H1 (cell line): Measurements from ENCODE around the gene NUDT6. TPM values are rescaled to one million over a fixed set of nuclear protein-coding genes. Genes with fewer than 3 reads are reported as not detected.

ENCODE experiments used
- CTCF ChIA-PET: fragments of 300-600 bp; sonication (Branson Sonifier 250); formaldehyde crosslinking; loops from one replicate; lab custom pipeline; 2021; ENCODE audit not compliant: partially characterized antibody; lab: Charles Lee
- POLR2A ChIA-PET: fragments of 300-600 bp; sonication (Branson Sonifier 250); formaldehyde crosslinking; loops from one replicate; lab custom pipeline; 2021; ENCODE audit warnings: inconsistent platforms; ENCODE audit not compliant: partially characterized antibody; lab: Charles Lee
- DNase-seq, 2 experiments: peaks; one replicate each; pipeline versions ENCODE4 v3.0.0 to v3.0.0-alpha.2; 2010 to 2022; ENCODE audit warnings: low spot score in 2 of 2, low read depth in 1 of 2, mixed read lengths in 1 of 2
- FAIRE-seq: peaks from 2 replicates; lab custom pipeline; 2011; peaks lifted over from hg19 to GRCh38; lab: Jason Lieb, UNC
- H2AFZ ChIP-seq: 2 replicates; pipeline ENCODE4 v1.8.1; 2012; ENCODE audit warnings: low read length, inconsistent platforms
- H2AK5ac ChIP-seq: 2 replicates; pipeline ENCODE4 v1.6.1; 2013; ENCODE audit warnings: low read depth, low read length
- H2BK120ac ChIP-seq: replicated peaks from 2 replicates; pipeline ENCODE3; 2013; ENCODE audit warnings: low read depth, low read length, inconsistent platforms
- H2BK12ac ChIP-seq: 2 replicates; pipeline ENCODE4 v1.6.1; 2013; ENCODE audit warnings: low read depth, low read length
- H2BK15ac ChIP-seq: 2 replicates; pipeline ENCODE4 v1.6.1; 2013; ENCODE audit warnings: low read length
- H2BK20ac ChIP-seq: 2 replicates; pipeline ENCODE4 v1.6.1; 2013; ENCODE audit warnings: low read length
- H2BK5ac ChIP-seq: 2 replicates; pipeline ENCODE4 v1.6.1; 2013; ENCODE audit warnings: low read depth, low read length
- H3K14ac ChIP-seq: 2 replicates; pipeline ENCODE4 v1.6.1; 2013; ENCODE audit warnings: inconsistent platforms; ENCODE audit not compliant: insufficient read length
- H3K18ac ChIP-seq: 2 replicates; pipeline ENCODE4 v1.6.1; 2013; ENCODE audit warnings: low read length; ENCODE audit errors: extremely low read depth
- H3K23ac ChIP-seq: 2 replicates; pipeline ENCODE4 v1.6.1; 2013; ENCODE audit warnings: inconsistent platforms; ENCODE audit not compliant: insufficient read length
- H3K23me2 ChIP-seq: 2 replicates; pipeline ENCODE4 v1.6.1; 2013; ENCODE audit warnings: low read depth, low read length
- H3K27ac ChIP-seq: 2 replicates; pipeline ENCODE4 v1.6.1; 2011; ENCODE audit warnings: low read depth, low read length, inconsistent platforms
- H3K27me3 ChIP-seq, 4 experiments: replicated peaks in 1 of 4; 1 replicate in 1 of 4; 2 replicates in 3 of 4; pipeline versions ENCODE4 v1.6.1 to v1.8.1; 2011 to 2013; ENCODE audit warnings: low read length in 3 of 4, mild to moderate bottlenecking in 3 of 4, inconsistent platforms in 2 of 4, mixed read lengths in 2 of 4, moderate library complexity in 1 of 4; ENCODE audit not compliant: control insufficient read depth in 3 of 4, insufficient read depth in 3 of 4; ENCODE audit errors: extremely low read depth in 1 of 4
- H3K36me3 ChIP-seq, 4 experiments: 2 replicates each; pipeline versions ENCODE4 v1.6.1 to v1.8.1; 2011 to 2013; ENCODE audit warnings: mild to moderate bottlenecking in 4 of 4, low read length in 3 of 4, moderate library complexity in 2 of 4, control low read depth in 1 of 4, inconsistent platforms in 1 of 4; ENCODE audit not compliant: insufficient read depth in 4 of 4, control insufficient read depth in 2 of 4
- H3K4ac ChIP-seq: replicated peaks from 2 replicates; pipeline ENCODE3; 2013; ENCODE audit warnings: low read length, low read depth, mixed read lengths, inconsistent platforms; ENCODE audit not compliant: insufficient read length
- H3K4me1 ChIP-seq, 4 experiments: replicated peaks in 1 of 4; 1 replicate in 1 of 4; 2 replicates in 3 of 4; pipeline versions ENCODE4 v1.6.1 to v1.8.1; 2011 to 2013; ENCODE audit warnings: low read length in 3 of 4, inconsistent platforms in 2 of 4, mixed read lengths in 1 of 4; ENCODE audit not compliant: insufficient read depth in 4 of 4, control insufficient read depth in 3 of 4
- H3K4me2 ChIP-seq, 2 experiments: 2 replicates each; pipeline versions ENCODE4 v1.6.1 to v1.8.1; 2011 to 2013; ENCODE audit warnings: low read depth in 2 of 2, low read length in 2 of 2, control low read depth in 1 of 2, inconsistent platforms in 1 of 2, mild to moderate bottlenecking in 1 of 2; ENCODE audit not compliant: insufficient read depth in 1 of 2
- H3K4me3 ChIP-seq, 4 experiments: fragments of 200-600, 300-600 bp in 1 of 4; sonication (generic), shearing (Covaris generic), sonication (Bioruptor Twin) in 1 of 4; 2 replicates each; pipeline versions ENCODE4 v1.5.1 to v1.8.1; 2011 to 2016; ENCODE audit warnings: low read length in 4 of 4, low read depth in 3 of 4, control low read depth in 2 of 4, inconsistent platforms in 2 of 4, mild to moderate bottlenecking in 2 of 4, mixed read lengths in 1 of 4, moderate library complexity in 1 of 4; ENCODE audit not compliant: insufficient read depth in 2 of 4; ENCODE audit errors: extremely low read depth in 1 of 4
- H3K56ac ChIP-seq: replicated peaks from 2 replicates; pipeline ENCODE3; 2013; ENCODE audit warnings: low read depth, mild to moderate bottlenecking, mixed read lengths, low read length, inconsistent platforms; ENCODE audit not compliant: insufficient read length
- H3K79me1 ChIP-seq: 2 replicates; pipeline ENCODE4 v1.6.1; 2013; ENCODE audit warnings: low read depth, low read length, control low read depth
- H3K79me2 ChIP-seq, 2 experiments: 2 replicates each; pipeline versions ENCODE4 v1.6.1 to v1.8.1; 2012 to 2013; ENCODE audit warnings: low read length in 2 of 2, mild to moderate bottlenecking in 2 of 2, inconsistent platforms in 1 of 2; ENCODE audit not compliant: insufficient read depth in 2 of 2, control insufficient read depth in 1 of 2
- H3K9ac ChIP-seq, 4 experiments: replicated peaks in 1 of 4; 1 replicate in 1 of 4; 2 replicates in 3 of 4; pipeline versions ENCODE4 v1.6.1 to v1.8.1; 2011 to 2013; ENCODE audit warnings: low read depth in 3 of 4, low read length in 3 of 4, control low read depth in 2 of 4, mild to moderate bottlenecking in 2 of 4, moderate library complexity in 2 of 4, inconsistent platforms in 1 of 4; ENCODE audit errors: extremely low read depth in 1 of 4
- H3K9me3 ChIP-seq, 2 experiments: 2 replicates each; pipeline versions ENCODE4 v1.6.1 to v1.8.1; 2012 to 2013; ENCODE audit warnings: mild to moderate bottlenecking in 2 of 2, moderate library complexity in 2 of 2, control low read depth in 1 of 2, inconsistent platforms in 1 of 2, low read depth in 1 of 2, low read length in 1 of 2, mixed read lengths in 1 of 2; ENCODE audit not compliant: insufficient read depth in 2 of 2
- H4K20me1 ChIP-seq, 2 experiments: replicated peaks in 1 of 2; 2 replicates each; pipeline versions ENCODE3 to v1.8.1; 2011 to 2013; ENCODE audit warnings: inconsistent platforms in 2 of 2, low read length in 2 of 2, mild to moderate bottlenecking in 1 of 2; ENCODE audit not compliant: insufficient read depth in 2 of 2, control insufficient read depth in 1 of 2
- H4K5ac ChIP-seq: 2 replicates; pipeline ENCODE4 v1.6.1; 2013; ENCODE audit warnings: low read length, low read depth, mixed read lengths, inconsistent platforms; ENCODE audit not compliant: insufficient read length
- H4K8ac ChIP-seq: 2 replicates; pipeline ENCODE4 v1.8.0; 2013; ENCODE audit warnings: mild to moderate bottlenecking, moderate library complexity, low read length, inconsistent platforms; ENCODE audit not compliant: insufficient read depth; ENCODE audit errors: extremely low read depth
- H4K91ac ChIP-seq: replicated peaks from 2 replicates; pipeline ENCODE3; 2013; ENCODE audit warnings: low read length, mixed read lengths, inconsistent platforms; ENCODE audit not compliant: insufficient read length
- ATF2 ChIP-seq: IDR thresholded peaks from 2 replicates; pipeline ENCODE4 v1.6.1; 2012; ENCODE audit warnings: low read length, inconsistent platforms
- ATF3 ChIP-seq: IDR thresholded peaks from 2 replicates; pipeline ENCODE4 v1.6.1; 2011; ENCODE audit warnings: low read depth, mild to moderate bottlenecking, low read length; ENCODE audit not compliant: insufficient read depth
- CBX8 ChIP-seq: fragments of 300-800, 300-1000 bp; sonication (generic); IDR thresholded peaks from 2 replicates; pipeline ENCODE4 v1.7.1; 2016; ENCODE audit warnings: low read depth, low read length, borderline replicate concordance
- CEBPB ChIP-seq: IDR thresholded peaks from 2 replicates; pipeline ENCODE4 v1.6.1; 2012; ENCODE audit warnings: low read depth, low read length
- GTF2F1 ChIP-seq: IDR thresholded peaks from 2 replicates; pipeline ENCODE4 v1.6.1; 2012; ENCODE audit warnings: low read depth, low read length, improper control_type of control experiment, borderline replicate concordance
- JUN ChIP-seq: IDR thresholded peaks from 2 replicates; pipeline ENCODE4 v1.6.1; 2011; ENCODE audit warnings: low read depth, mild to moderate bottlenecking, improper control_type of control experiment, low read length
- KDM1A ChIP-seq: fragments of 200-600, 300-600 bp; sonication (generic); IDR thresholded peaks from 2 replicates; pipeline ENCODE4 v1.7.1; 2016; ENCODE audit warnings: mild to moderate bottlenecking, low read length, borderline replicate concordance
- KDM4A ChIP-seq: IDR thresholded peaks from one replicate; pipeline ENCODE4 v1.7.1; 2012; ENCODE audit warnings: low read depth, mild to moderate bottlenecking, moderate library complexity, low read length, inconsistent platforms; ENCODE audit not compliant: severe bottlenecking
- PHF8 ChIP-seq: fragments of 200-600 bp; sonication (generic); conservative IDR thresholded peaks from 2 replicates; pipeline ENCODE4 v1.7.1; 2012; ENCODE audit warnings: low read depth, mild to moderate bottlenecking, inconsistent platforms, low read length, moderate library complexity
- POLR2AphosphoS5 ChIP-seq: IDR thresholded peaks from 2 replicates; pipeline ENCODE4 v1.6.1; 2011; ENCODE audit warnings: low read depth, low read length
- RFX5 ChIP-seq: IDR thresholded peaks from 2 replicates; pipeline ENCODE4 v1.6.1; 2011; ENCODE audit warnings: low read depth, low read length, improper control_type of control experiment, borderline replicate concordance
- RXRA ChIP-seq: IDR thresholded peaks from 2 replicates; pipeline ENCODE4 v1.6.1; 2011; ENCODE audit warnings: low read depth, mild to moderate bottlenecking, low read length, moderate library complexity; ENCODE audit not compliant: insufficient read depth
- YY1 ChIP-seq: IDR thresholded peaks from 2 replicates; pipeline ENCODE4 v1.6.1; 2011; ENCODE audit warnings: low read depth, mild to moderate bottlenecking, low read length
- WGBS, 2 experiments: shearing (Covaris generic) in 1 of 2; methylation state at CpG; one replicate each; pipeline versions ENCODE4 v1.1.6 to v1.1.7; 2013 to 2015; ENCODE audit warnings: low lambda C conversion rate in 2 of 2, mixed read lengths in 2 of 2, inconsistent platforms in 1 of 2, low coverage in 1 of 2, missing lambda C conversion rate in 1 of 2; ENCODE audit not compliant: insufficient replicate concordance in 2 of 2, insufficient coverage in 1 of 2, insufficient read length in 1 of 2; ENCODE audit errors: extremely low coverage in 1 of 2, missing lambda C conversion rate in 1 of 2; 5-methylcytosine and 5-hydroxymethylcytosine counted together
- polyA plus RNA-seq, 7 experiments: library from polyadenylated mRNA; depleted of rRNA in 3 of 7; stranded (reverse) in 5 of 7; unstranded in 2 of 7; fragments of >200 nt in 5 of 7; fragments of 200-250 nt in 2 of 7; gene quantifications; 1 replicate in 5 of 7; 2 replicates in 1 of 7; 4 replicates in 1 of 7; pipeline versions ENCODE4 v1.2.1 to v1.2.3, GENCODE V29; 2011 to 2013; ENCODE audit warnings: missing spikeins in 2 of 7, mixed read lengths in 2 of 7
- total RNA-seq: library from RNA; stranded (reverse); fragmentation: NEBNext Ultra II Directional; extraction: Animal tissue kit (Norgen Biotek cat#: 25700); gene quantifications from 2 replicates; pipeline ENCODE4 v1.2.1, GENCODE V29; 2021

NUDT6 gene
- total and polyA plus RNA-seq, 2 of the 8 experiments (the other 6 are each of a cell fraction or from before 2014, with no cell fraction given), result 5.0 to 12.4 TPM

- 91% methylated on average over 1 of the region's 1 CpG; no CpG with 5 or more reads in 1 of the 2 experiments for WGBS, 2 experiments
- no peak for FAIRE-seq
- H3K14ac ChIP-seq, result no peak overlapping the region
- TF ChIP-seq ATF2 (no peak), RFX5 (no peak), YY1 (no peak), KDM1A (no peak), KDM4A (no peak), CBX8 (no peak), JUN (no peak), GTF2F1 (no peak), RXRA (no peak), PHF8 (no peak), ATF3 (no peak), CEBPB (no peak), POLR2AphosphoS5 (no peak)
Measured at GRCh38 chr4:122908223-122908622, 14.2 kb downstream of the NUDT6 start.

More at GRCh38 chr4:122908223-122908622, 14.2 kb downstream of the NUDT6 start:
- Histone ChIP-seq H3K23ac (no peak overlapping the region), H3K27me3 (no peaks in the 10 kb centered on the region), H3K9ac (no peak overlapping the region), H3K56ac (no peak overlapping the region), H2BK5ac (no peak overlapping the region), H2BK20ac (no peak overlapping the region), H4K5ac (no peak overlapping the region), H3K4me2 (no peak overlapping the region), H3K4ac (no peak overlapping the region), H2BK15ac (no peak overlapping the region), H3K23me2 (no peaks in the 10 kb centered on the region), H3K18ac (no peak overlapping the region), H3K79me1 (no peaks in the 10 kb centered on the region), H2AFZ (no peak overlapping the region), H3K9me3 (no peaks in the 10 kb centered on the region), H4K91ac (no peak overlapping the region), H2BK12ac (no peak overlapping the region), H3K27ac (no peak overlapping the region), H4K20me1 (no peaks in the 10 kb centered on the region), H2AK5ac (no peak overlapping the region), H3K4me1 (peaks cover 0 to 8% (median 4%) of the 10 kb centered on the region in 4 experiments; a peak in 3 of 7 replicates), H4K8ac (no peak overlapping the region), H2BK120ac (no peak overlapping the region), H3K4me3 (no peak overlapping the region), H3K36me3 (peaks cover 0 to 8% (median 0%) of the 10 kb centered on the region in 4 experiments; a peak in 3 of 8 replicates), H3K79me2 (no peaks in the 10 kb centered on the region)
- no peak for DNase-seq
- ChIA-PET POLR2A (no interaction called here), CTCF (no interaction called here)
